Esophagus muscularis mucosa (tissue), 3 donors: Measurements from ENCODE around the gene C19orf53.

Experiments
- CTCF ChIP-seq, 3 experiments: fragments of 200-600 bp in 2 of 3; fragments of 450-650 bp in 1 of 3; sonication (generic) in 2 of 3; IDR thresholded peaks; one replicate each; pipeline ENCODE4 v1.5.1; 2017 to 2019; ENCODE audit warnings: antibody characterized with exemption in 3 of 3, mild to moderate bottlenecking in 2 of 3, moderate library complexity in 1 of 3
- POLR2A ChIP-seq: fragments of 450-650 bp; IDR thresholded peaks from one replicate; pipeline ENCODE4 v1.6.1; 2017; ENCODE audit warnings: antibody characterized with exemption, moderate library complexity, mild to moderate bottlenecking, low read depth
- POLR2AphosphoS5 ChIP-seq, 2 donors: sonication (generic); formaldehyde crosslinking; IDR thresholded peaks; one replicate each; pipeline ENCODE4 v1.6.1; 2017; ENCODE audit warnings: antibody characterized with exemption in 2 of 2

GRCh38 chr19:13742756-13743155 is 31.5 kb upstream of the C19orf53 start:
- TF ChIP-seq CTCF (IDR thresholded peaks at IDR 0.05) (no peak), POLR2A (no peak), POLR2AphosphoS5 (IDR thresholded peaks at IDR 0.05) (no peak)
